NCI-H524 treated with DMSO at 0.1 percent for 48 hours (cell line): Measurements from ENCODE around the gene SLC25A24.
"Not testable (repeated sequence)": the region's sequence is repeated elsewhere in the genome, so short reads cannot be mapped to it uniquely, and the experiment has no call there.

Source experiments
- DNase-seq: peaks from one replicate; lab custom pipeline; 2025; lab: John Stamatoyannopoulos, UW

The SLC25A24 gene

DNA sequence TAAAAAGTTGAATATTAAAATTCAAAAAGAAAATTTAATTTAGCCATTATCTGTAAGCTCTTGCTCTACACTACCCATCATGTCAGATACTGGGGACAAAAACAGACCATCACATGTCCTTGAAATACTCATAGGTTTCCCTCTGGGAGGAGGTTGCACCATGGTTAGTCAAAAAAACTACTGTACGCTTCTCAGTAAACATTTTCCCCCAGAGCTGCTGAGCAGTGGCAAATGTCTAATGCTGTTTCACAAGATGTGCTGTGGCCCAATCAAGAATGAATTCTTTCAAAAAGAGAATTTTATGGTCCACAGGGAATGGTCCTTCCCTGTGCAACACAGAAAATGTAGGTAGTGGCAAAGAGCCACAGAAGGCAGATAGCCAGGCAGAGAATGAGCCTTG lies 6.1 kb downstream of the SLC25A24 start:
- no peak for DNase-seq

DNA sequence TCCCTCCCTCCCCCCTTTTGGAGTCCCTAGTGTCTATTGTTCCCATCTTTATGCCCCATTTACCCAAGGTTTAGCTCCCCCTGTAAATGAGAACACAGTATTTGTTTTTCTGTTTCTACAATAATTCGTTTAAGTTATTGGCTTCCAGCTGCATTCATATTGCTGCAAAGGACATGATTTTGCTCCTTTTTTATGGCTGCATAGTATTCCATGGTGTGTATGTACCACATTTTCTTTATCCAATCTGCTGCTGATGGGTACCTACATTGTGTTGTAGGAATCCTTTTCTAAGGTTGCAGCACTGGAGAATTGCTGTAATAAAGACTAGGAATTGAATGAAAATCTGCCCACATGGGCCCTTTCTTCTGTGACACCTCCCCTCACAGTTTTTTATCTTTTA lies 6.8 kb downstream of the SLC25A24 start:
- DNase-seq: no peak

DNA sequence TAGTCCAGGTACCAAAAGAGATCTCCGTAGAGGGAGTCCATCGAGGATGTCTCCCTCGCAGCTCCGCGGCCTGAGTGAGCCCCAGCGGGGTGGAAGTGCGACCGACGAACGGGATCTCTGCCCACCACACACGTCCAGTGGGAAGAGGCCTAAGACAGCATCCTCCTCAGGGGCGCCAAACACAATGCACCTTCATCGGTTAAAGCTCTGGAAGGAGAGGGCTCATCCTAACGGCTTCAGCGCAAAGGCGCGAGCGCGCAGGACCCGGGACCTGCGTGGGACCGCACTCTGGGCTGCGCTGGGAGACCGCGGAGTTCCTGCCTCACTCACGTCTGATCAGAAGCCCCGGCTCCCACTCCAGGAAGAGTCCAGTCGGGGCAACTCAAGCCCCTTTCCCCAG lies 7.6 kb downstream of the SLC25A24 start:
- no peak for DNase-seq

DNA sequence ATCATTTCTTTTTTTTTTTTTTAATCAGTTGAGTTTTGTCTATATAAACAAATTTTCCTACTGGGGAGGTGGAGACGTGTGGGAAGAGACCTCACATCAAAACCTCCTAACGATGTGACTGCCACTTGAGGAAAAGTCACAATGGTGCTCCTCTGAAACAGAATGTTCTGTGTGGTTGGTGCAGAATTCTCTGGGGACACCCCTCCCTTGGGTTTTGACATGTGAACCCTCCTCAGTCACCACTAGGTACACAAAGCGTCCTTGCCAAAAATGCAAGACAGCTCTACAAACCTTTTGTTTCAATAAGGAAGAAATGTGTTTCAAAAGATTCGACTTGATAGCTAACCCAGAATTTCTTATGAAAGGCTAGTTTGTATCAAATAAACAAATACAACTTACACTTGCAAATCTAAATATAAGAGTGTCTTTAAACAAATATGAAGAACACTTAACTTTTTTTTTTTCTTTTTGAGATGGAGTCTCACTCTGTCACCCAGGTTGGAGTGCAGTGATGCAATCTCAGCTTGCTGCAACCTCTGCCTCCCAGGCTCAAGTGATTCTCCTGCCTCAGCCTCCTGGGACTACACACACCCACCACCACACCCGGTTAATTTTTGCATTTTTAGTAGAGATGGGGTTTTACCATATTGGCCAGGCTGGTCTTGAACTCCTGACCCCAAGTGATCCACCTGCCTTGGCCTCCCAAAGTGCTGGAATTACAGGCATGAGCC lies 9.3 kb downstream of the SLC25A24 start:
- DNase-seq: no peak

DNA sequence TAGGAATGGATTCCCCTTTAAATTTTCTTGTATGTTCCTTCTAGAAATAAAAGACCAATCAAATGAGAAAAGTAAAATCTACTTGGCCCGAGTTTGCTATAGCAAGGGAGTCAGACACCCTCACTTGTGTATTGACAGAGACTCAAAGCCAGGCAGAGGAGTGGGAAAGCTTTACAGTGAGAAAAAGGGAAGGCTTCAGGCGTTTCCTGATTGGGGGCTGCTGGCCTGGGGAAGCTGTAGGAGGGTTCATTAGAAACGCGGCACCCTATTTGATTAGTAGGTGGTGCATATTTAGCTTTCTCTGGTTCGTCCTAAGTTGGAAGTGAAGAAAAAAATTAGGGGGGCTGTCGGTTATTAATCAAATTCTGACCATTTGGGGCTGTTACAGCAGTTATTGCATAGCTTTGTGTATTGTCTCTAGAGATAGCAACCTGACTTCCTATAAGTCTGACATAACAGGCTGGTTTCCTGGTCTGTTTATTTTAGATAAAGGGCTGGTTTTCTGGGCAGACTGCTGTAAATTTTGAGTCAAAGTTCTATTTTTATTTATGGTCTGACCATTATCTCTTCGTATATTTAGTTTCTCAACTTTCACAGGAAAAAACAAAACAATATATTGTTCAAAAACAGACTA lies 10.0 kb downstream of the SLC25A24 start:
- DNase-seq: no peak

DNA sequence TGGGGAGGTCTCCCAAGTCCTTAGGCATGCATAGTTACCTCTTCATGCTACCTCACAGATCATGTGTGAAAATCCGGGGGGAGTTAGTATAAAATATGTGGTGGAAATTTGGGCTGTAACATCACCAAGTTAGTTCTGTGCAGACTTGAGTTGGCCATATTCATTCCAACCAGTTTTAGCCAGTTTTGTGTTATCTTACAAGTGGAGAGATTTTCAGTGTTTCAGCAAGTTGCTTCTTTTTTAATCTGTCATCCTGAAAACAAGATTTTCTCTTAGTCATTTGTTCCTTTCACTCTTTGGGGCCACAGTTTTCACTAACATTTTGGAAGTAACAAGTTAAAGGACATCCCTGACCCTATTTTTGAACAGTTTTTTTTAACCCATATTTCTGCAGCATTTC lies 11.3 kb downstream of the SLC25A24 start:
- DNase-seq: no peak

DNA sequence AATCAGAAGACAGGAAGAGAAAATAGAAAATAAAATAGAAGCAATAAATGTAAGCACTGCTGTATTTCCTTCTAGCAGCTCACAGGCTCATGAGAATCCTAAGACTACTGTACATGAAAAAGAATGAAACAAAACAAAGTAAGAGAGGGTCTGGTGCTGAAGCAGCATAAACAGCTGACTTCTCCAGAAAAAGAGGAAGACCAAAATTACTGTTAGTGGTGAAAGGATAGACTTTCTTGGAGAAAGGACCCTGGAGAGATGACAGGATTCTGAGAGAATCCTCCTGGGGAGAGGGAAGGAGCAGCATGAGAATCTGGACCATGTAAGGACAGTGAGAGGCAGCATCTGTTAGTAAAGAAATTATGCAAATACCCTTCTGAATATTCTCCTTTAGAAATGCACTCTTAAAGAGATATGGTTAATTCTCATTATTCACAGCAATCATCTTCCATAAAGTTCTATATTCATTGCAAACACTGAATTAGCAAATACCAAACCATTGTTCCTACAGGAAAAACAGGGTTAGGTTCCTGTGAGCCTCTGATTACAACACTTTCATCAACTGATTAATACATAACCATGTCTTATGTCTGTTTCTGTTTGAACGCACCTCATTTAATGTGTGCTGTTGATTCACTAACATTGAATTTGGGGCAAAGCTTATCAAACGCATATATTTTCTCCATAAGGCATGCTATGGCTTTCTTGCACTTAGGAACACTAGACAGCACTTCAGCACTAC lies 17.0 kb downstream of the SLC25A24 start:
- DNase-seq: no peak

DNA sequence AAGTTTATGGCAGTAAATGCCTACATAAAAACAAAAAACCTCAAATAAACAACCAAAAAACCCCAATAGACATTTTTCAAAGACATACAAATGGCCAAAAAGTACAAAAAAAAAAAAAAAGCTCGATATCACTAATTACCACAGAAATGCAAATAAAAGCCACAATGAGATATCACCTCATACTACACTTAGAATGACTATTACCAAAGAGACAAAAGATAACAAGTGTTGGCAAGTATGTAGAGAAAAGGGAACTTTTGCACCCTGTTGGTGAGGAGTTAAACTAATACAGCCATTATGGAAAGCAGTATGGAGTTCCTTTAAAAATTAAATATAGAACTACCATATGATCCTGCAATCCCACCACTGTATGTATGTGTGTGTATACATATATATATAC lies 21.1 kb downstream of the SLC25A24 start:
- no peak for DNase-seq

DNA sequence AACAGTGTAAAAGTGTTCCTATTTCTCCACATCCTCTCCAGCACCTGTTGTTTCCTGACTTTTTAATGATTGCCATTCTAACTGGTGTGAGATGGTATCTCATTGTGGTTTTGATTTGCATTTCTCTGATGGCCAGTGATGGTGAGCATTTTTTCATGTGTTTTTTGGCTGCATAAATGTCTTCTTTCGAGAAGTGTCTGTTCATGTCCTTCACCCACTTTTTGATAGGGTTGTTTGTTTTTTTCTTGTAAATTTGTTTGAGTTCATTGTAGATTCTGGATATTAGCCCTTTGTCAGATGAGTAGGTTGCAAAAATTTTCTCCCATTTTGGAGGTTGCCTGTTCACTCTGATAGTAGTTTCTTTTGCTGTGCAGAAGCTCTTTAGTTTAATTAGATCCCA lies 37.7 kb downstream of the SLC25A24 start:
- not testable (repeated sequence) for DNase-seq

DNA sequence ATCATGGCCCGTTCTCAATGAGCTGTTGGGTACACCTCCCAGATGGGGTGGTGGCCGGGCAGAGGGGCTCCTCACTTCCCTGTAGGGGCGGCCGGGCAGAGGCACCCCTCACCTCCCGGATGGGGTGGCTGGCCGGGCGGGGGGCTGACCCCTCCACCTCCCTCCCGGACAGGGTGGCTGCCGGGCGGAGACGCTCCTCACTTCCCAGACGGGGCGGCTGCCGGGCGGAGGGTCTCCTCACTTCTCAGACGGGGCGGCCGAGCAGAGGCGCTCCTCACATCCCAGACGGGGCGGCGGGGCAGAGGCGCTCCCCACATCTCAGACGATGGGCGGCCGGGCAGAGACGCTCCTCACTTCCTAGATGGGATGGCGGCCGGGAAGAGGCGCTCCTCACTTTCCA lies 40.2 kb downstream of the SLC25A24 start:
- DNase-seq: not testable (repeated sequence)

DNA sequence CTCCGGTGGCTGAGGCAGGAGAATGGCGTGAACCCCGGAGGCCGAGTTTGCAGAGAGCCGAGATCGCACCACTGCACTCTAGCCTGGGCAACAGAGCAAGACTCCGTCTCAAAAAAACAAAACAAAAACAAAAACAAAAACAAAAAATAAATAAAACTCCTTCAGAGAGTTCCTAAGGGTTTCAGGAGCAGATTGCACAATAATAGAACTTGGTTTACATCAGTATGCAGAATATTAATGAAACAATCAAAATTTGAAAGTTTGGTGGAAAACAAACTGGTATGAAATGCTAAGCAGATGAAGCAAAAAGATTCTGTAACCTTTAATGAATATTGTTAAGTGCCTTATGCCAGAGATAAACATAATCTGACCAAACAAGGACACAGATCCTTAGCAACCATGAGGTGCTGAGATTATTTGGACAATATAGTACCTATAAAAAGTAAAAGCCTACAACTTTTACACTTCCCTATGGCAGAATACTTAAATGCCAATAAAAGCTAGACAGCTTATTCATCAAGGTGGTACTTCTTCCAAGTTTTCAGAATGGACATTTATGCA lies 41.2 kb downstream of the SLC25A24 start:
- DNase-seq: no peak

DNA sequence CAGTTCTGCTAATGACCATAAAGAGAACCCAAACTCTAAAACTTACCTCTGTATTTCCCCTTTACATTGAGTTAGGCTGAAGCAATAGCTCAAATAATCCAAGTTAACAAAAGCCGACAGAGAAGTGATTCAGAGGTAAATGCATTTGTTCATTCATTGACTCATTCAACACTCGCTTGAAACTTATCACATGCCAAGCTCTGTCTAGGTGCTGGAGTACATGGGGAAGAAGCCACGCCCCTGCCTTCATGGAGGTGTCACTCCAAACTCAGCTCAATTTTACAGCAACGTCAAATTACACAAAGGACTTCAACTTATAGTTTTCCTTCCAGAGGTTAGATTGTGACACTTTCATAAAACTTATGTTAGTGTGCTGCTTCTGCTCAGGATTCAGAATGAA lies 45.8 kb downstream of the SLC25A24 start:
- DNase-seq: no peak

DNA sequence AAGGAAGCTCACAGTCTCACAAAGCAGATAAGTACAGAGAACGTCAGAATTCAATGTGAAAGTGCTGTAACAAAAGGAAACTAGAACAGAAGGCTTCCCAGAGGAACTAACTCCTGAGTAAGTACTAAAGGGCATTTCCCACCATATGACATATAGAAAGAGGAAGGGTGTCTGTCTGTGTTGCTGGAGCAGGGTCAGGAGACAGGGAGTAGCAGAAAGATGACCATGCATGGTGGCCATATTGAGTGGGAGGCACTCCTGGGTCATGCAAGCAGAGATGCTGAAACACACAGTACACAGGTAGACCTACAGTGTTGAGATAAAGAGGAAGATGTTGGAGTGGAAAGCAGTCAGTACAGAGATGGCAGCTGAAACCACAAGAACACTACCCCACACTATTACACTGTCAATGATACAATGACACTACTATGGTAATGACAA lies 47.3 kb downstream of the SLC25A24 start:
- DNase-seq: no peak

DNA sequence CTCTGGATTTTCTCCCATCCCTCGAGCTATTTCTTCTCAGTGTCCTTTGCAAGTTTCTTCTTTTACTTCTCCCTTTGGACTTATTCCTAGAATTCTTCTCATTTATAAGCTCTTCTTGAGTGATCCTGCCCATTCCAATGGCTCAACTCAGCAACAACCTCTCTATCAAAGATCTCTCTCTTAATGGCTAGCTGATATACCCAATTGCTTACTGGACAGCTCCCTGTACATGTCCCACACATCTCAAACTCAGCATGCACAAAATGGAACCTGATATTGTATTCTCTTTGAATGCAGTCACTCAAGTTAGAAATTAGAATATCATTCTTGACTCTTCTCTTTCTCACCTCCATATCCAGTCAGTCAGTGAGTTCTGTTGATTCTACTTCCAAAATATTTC lies 48.6 kb downstream of the SLC25A24 start:
- no peak for DNase-seq

DNA sequence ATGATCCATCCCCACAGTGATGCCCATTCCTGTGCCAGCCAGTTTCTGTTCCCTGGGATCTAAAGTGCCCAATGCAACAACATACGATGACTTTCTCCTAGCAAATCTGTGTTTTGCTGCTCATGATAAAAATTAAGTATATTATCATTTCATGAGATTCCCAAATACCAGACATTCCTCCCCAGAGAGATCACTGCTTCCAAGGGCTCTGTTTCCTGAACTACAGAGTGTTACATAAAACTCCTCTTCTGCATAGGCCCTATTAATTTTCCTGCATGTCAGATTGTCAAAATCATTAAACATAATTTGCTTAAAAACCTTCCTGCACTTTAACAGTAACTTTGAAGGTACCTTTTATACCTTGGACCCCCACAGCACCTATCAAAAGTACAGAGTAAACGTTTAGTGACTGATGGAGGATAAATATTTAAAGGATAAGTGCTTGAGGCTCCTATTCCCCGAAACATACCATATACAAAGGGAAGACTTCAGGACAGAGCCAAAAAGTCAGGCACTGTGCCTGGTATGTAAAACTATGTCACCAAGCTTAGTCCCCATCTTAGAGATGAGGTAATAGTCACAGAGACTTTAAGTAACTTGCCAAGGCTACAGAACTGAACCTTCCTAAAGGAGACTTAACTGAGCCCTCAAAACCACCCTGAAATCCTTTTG lies 50.2 kb downstream of the SLC25A24 start:
- DNase-seq: no peak

DNA sequence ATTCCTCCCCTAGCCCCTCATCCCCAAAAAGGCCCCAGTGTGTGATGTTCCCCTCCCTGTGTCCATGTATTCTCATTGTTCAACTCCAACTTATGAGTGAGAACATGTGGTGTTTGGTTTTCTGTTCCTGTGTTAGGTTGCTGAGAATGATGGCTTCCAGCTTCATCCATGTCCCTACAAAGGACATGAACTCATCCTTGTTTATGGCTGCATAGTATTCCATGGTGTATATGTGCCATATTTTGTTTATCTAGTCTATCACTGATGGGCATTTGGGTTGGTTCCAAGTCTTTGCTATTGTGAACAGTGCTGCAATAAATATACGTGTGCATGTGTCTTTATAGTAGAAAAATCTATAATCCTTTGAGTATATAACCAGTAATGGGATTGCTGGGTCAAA lies 55.6 kb downstream of the SLC25A24 start:
- DNase-seq: not testable (repeated sequence)

DNA sequence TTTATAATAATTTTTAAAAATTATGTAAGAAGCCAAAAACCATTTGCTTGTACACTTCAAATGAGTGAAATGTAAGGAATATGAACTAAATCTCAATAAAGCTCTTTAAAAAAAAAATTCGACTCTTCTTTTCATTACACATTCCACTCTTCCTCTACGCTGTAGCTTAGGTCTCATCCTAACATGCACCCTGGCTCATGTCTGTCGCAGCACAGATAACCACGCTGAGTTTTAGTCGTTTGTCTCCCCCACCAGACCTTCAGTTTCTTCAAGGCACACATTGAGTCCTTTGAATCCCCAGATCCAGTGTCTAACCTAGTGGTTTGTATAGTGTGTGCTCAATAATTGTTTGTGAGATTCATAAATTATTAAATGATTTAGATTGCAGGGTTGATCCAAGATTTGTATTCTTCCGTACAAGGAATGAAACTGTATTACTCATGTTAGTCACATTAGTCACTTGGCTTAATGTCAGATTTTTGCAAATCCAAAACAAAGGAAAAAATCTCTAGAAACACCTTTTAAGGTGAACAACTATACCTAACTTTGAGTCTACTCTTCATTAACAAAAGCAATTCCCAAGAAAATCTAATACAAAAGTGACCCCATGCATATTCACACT lies 57.3 kb downstream of the SLC25A24 start:
- no peak for DNase-seq

DNA sequence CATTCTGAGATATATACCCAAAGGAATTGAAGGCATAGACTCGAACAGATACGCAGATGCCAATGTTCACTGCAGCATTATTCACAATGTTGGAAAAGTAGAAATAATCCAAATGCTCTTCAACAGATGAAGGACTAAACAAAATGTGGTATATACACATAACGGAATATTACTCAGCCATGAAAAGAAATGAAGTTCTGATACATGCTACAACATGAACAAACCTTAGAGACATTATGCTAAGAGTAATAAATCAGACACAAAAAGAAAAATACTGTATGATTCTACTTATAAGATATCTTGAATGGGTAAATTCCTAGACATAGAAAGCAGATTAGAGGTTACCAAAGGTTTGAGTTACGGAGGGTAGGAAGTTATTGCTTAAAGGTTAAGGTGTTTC lies 57.9 kb downstream of the SLC25A24 start:
- DNase-seq: no peak

DNA sequence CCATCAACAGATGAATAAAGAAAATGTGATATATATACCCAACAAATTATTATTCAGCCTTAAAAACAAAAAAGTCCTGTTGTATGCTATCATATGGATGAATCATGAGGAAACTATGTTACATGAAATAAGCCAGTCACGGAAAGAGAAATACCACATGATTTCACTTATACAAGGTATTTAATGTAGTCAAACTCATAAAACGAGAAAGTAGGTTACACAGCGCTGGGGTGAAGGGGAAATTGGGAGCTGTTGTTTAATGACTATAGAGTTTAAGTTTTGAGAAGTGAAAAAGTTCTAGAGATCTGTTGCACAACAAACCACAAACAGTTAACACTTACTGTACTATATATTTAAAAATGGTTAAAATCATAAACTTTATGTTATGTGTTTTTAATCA lies 58.5 kb downstream of the SLC25A24 start:
- DNase-seq: no peak

DNA sequence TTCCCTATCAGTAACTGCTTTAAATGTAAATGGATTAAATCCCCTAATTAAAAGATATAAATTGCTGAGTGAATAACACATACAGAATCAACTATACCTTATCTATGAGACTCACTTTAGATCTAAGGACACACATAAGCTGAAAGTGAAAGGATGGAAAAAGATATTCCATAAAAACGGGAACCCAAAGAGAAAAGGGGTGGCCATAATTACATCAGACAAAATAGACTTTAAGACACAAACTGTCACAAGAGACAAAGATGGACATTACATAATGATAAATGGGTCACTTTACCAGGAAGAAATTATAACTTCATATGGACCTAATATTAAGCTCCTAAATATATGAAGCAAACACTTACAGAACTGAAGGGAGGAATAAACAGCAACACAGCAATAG lies 59.2 kb downstream of the SLC25A24 start:
- DNase-seq: no peak

DNA sequence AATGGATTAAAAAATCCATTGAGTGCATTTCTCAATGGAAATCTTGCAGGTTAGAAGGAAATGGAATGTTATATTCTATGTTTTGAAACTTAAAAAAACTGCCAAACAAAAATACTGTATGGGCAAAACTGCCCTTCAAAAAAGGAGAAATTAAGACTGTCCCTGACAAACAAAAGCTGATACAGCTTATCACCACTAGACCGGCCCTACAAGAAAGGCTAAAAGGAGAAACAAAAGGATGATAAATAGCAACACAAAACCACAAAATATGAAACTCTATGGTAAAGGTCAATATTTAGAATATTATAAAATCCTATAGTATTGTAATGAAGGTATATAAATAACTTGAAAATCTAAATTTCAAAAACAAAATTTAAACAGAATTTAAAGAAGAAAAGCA lies 60.0 kb downstream of the SLC25A24 start:
- DNase-seq: no peak

DNA sequence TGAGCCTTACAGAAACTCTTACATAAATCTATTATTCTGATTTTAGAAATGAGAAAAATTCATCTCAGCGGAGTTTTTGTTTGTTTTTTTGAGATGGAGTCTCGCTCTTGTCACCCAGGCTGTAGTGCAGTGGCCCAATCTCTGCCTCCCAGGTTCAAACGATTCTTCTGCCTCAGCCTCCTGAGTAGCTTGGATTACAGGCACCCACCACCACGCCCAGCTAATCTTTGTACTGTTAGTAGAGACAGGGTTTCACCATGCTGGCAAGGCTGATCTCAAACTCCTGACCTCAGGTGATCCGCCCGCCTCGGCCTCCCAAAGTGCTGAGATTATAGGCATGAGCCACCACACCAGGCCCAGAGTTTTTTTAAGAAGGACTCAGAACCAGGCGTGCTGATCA lies 60.6 kb downstream of the SLC25A24 start:
- DNase-seq: not testable (repeated sequence)
